A204.1 (cell line): ENCODE data around the gene XYLT1.

Source experiments
- FAIRE-seq: peaks from 2 replicates; lab custom pipeline; 2012; peaks lifted over from hg19 to GRCh38; lab: Jason Lieb, UNC

Gene XYLT1

DNA sequence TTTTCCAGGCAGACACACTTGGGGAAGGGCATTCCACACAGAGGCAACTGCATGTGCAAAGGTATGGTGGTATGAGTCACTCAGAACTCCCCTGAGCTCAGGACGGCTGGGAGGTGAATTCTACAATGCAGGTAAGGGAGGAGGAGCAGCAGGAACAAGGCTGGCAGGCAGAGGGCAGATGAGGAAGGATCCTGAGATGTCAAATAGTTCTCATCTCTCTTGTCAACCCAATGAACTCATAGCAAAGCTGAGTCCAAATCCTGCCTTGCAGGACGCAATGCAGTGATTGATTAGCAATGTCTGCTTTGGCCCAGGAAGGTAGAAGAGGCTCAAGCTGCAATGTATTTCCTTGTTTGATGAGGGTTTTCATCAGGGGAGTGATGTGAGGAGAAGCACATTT lies 243.5 kb downstream of the XYLT1 start:
- FAIRE-seq = no peak

DNA sequence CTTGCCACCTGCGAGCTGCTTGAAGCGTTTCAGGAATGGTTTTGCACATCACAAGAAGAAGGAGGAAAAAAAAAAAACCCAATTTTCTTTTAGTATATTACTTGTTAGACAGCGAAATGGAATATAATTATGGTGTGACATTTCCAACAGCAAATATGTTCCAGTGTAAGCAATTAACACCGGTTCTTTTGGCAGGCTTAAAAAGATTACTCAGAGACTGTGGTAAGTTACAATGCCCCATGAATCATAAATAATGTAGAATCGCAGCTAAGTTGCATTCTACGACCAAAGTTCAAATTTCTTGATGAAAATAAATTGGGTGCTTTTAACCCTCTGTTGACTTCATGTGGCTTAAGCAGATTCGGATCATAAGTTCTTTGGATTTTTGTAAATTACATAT lies 245.2 kb downstream of the XYLT1 start:
- no peak for FAIRE-seq

DNA sequence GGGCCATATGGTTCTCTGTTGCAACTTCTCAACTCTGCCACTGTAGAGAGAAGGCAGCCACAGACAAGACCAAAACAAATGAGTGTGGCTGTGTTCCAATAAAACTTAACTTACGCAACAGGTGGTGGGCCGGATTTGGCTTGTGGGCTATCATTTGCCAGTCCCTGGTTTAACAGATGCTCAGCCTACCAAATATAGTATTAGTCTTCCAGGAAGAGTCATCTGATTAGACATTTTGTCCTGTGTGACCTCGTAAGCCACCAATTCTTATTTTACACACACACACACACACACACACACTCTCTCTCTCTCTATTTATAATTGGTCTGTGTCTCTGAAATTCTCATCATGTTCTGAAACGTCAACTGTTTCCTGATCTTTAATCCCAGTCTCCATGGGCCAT lies 245.9 kb downstream of the XYLT1 start:
- no peak for FAIRE-seq

DNA sequence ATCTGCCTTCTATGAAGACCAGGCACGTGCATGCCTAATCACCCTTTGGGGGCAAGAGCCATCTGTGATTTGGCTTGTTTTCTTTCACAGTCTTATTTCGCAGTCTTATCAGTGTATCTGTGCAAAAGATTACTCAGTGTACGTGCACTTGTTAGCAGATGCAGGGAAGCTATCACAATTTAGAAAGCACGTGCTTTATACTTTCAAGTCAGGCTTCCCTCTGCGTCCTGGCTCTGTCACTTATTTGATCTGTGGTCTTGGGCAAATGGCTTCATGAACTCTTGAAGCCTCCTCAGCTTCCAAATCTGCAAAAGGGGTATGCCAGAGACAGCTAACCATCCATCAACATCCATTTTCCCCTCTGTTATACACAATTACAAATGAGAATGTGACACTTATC lies 246.4 kb downstream of the XYLT1 start:
- FAIRE-seq = no peak

DNA sequence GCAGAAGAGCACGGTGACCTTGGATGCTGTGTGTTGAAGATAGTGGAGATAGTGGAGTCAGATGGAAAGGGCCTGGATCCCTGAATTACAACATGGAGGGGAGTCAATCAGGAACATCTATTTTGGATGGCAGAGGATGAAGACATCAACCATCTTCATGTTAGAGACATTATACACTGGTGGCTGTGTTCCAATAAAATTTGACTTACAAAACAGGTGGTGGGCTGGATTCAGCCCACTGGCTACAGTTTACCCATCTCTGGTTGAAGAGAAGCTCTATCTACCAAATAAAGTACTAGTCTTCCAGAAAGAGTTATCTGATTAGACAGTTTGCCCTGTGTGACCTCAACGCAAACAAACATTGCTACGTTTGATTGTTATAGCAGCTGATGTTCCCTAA lies 247.2 kb downstream of the XYLT1 start:
- no peak for FAIRE-seq

DNA sequence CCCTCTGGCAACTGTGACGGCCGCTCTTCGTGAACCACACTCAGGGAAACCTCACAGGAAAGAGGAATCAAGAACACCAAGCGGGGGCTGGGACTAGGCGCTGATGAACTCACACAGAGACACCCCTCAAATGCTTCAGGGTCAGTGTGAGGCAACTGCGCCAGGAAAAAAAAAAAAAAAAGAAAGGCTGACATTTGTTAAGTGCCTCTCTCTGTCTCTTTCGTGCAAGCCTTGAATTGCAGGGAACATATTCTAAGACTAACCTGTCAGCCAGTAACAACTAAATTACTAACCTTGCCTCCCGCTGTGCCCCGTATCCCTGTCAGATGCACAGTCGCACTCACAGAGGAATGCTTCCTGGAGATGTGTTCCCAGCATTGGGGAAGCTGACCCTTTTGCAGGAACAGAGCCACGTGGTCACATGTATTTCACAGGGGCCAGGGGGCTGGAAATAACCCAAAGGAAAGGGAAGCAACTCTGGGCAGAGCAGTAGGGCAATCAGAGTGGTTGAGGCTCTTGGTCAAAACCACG lies 247.8 kb downstream of the XYLT1 start:
- FAIRE-seq = no peak

DNA sequence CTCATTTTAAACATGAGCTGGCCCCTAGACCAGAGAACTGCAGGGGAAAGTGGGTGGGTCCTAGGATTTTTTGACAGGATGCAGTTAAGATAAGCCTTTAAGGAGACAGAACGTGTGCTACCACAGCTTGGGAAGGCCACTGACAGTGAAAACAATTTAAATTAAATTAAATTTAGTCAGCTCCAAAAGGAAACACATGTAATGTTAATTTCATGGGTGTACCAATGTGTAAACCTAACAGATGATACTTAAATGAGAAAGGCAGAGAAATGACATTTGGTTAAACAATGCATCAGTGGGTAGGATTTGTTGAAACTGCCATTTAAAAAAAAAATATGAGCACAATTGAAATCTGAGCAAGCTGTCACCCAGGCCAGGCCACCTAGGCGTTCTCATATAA lies 250.8 kb downstream of the XYLT1 start:
- no peak for FAIRE-seq

DNA sequence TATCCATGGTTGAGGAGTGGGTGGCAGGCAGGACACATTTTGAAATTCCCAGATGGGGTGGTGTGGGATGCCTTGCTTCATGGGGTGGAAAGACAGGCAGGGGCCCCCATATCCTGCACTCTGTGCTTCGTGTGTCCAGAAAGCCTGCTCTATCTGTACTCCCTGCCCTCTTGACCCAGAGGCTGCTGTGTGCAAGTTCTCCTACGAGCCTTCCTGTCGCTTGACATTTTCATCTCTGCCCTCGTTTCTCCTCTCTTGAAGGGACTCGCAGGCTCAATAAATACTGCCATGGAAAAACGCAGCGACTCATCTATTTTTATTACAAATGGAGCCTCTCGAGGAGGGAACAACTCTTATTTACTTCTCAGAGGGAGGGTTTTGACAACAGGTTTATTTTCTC lies 254.8 kb downstream of the XYLT1 start:
- FAIRE-seq = no peak

DNA sequence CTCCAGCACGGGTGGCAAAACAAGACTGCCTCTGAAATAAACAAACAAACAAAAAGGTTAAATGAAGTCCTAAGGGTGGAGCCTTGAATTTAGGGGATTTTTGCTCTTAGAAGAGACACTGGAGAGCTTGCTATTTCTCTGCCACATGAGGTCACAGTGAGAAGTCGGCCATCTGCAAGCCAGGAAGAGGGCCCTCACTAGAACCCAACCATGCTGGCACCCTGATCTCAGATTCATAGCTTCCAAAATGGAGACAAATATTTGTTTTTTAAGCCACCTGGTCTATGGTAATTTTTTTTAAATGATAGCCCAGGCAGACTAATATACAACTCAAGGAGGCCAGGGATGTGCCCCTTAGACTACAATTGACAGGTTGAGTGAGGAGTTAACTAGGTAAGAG lies 255.5 kb downstream of the XYLT1 start:
- no peak for FAIRE-seq

DNA sequence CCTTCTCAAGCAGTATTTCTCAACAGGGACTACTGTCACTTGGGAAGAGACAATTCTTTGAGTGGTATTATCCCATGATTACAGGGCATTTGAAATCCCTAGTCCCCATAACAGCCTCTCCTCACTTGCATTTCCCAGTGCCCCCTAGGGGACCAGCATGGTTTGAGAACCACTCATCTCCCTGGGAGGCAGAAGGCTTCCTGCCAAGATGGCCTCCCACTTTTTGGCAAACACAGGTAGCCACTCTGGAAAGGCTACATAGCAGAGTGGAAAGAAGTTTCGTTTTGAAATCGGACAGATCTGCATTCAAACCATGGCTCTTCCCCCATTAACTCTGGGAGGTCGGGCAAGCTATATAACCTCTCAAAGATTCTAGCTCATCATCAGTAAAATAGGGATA lies 256.8 kb downstream of the XYLT1 start:
- FAIRE-seq = no peak

DNA sequence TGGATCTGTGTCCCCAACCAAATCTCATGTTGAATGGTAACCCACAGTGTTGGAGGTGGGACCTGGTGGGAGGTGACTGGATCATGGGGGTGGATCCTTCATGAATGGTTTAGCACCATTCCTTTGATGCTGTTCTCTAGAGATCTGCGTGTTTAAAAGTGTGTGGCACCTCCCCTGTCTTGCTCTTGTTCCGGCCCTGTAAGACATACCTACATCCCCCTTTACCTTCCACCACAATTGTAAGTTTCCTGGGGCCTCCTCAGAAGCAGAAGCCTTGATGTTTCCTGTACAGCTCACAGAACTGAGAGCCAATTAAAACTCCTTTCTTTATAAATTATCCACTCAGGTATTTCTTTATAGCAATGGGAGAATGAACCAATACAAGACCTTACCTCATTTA lies 257.7 kb downstream of the XYLT1 start:
- FAIRE-seq = no peak

DNA sequence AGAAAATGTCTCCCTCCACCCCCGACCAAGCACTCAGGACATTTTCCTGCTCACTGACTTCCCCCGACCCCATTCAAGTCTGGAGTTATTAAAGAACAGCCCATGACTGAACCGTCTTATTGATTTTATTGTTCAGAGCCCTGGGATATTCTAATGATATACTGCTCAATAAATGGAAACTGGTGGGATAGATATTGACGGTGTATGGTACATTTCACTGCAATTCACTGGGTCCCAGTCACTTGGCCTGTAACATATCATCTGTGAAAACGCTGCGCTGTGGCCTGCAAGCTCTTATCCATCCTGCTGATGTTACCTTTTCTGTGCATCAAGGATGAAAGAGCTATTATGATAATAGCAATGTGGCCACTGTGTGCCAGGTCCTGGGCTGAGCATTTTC lies 258.2 kb downstream of the XYLT1 start:
- FAIRE-seq = no peak

DNA sequence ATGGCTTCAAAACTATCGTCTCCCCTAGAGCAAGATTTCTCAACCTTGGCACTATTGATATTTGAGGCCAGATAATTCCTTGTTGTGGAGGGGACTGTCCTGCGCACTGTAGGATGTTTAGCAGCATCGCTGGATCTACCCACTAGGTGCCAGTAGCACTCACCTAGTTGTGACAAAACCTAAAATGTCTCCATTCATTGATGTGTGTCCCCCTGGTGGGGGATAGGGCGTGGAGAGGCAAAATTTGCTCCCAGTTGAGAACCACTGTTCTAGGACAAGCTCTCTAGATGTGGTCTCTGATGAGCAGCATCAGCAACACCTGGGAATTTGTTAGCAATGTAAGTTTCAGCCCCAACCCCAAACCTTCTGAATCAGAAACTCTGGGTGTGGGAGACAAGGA lies 259.0 kb downstream of the XYLT1 start:
- no peak for FAIRE-seq

DNA sequence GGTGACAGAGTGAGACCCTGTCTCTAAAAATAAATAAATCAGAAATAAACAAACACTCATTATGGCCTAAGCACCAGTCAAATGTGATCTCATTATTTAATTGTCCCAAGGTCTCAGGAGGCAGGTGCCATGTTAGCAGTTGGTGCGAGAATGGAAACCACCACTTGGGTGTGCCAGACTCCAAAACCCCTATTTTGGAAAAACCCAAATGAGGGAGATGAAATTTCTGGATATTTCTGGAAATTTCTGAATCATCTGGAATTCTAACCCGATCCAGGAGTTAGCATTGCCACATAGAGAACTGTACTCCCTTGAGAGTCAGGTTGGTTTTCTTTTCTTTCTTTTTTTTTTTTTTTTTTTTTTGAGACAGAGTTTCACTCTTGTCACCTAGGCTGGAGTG lies 264.0 kb downstream of the XYLT1 start:
- FAIRE-seq = no peak

DNA sequence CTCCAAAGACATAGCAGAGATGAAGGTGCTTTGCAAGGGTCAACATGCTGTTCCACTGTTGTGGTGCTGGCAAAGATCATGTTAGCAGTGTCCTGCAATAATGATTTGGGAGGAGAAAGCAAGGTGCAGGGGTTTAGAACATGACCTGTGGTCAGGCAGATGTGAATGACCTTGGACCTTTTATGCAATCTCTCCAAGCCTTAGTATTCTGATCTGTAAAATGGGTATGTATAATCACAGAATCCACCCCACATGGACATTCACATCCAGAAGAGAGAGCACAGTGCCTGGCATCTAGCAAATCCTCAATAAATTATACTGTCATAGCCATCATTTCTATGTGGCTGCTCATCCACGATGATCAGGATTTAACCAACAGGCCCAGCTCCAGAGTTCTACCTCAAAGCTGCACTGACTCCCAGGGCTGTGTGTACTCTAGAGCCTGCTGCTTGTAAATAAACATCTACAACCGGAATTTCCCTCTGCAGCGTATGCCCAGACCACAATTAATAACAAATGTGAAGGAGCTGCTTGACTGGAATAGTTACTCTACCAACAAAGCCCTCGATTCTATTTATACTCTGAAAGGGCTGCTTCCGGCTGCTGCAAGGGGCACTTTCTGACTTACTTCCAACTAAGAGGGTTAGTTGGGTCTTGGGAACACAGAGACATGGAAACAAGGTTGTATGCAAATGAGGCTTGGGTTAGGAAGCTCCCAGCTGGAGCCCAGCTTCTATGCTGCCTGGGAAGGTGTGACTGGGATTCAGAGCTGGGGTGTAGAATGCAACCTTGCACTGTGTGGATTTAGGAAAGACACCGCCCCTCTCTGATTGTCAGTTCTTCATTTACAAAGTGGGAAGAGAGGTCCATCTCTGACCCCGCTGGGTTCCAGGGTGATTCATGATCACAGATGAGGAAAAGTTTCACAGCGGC lies 265.2 kb downstream of the XYLT1 start:
- FAIRE-seq = no peak

DNA sequence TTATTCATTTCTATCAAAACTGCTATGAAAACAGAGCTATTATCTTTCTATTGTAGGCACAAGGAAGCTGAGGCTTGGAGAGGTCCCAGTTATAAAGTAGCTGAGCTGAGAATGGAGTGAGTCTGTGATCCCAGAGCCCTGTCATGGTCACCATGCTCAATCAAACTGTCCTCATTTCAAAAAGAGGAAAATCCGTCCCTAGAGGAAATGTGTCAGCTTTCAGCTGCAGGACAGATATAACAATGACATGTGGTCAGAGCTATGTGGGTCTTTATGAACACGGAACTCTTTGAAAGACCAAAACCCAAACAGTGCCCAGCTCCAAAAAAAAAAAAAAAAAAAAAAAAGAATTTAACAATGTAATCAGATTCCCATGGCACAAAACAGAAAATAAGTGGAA lies 266.1 kb downstream of the XYLT1 start:
- no peak for FAIRE-seq

DNA sequence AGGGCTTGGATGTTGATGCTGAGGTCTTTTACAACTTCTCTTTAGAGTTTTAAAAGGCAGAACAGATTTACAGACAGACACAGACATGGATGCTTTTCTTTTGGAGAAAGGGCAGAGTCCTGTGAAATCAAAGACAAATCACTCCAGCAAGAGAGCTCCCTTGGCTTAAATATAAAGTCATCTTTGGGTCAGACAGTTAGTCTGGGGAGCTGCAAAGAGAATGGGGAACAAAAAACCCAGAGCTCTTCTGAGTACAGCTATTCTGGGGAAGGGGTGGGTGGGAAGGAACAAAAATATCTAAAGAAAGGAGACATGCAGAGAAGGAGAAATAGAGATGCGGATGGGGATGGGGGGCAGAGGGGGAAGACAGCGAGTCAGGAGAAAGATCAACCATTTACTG lies 266.6 kb downstream of the XYLT1 start:
- no peak for FAIRE-seq

DNA sequence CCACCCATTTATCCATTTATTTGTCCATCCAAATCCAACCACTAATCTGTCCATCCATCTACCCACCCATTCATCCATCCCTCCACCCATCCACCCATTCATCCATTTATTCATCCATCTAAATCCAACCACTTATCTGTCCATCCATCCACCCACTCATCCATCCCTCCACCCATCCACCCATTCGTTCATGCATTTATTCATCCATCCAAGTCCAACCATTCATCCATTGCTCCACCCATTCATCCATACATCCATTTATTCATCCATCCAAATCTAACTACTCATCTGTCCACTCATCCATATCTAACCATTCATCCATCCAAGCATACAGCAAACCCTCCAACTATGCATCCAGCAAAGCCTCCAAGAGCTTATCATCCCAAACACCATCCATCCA lies 267.3 kb downstream of the XYLT1 start:
- no peak for FAIRE-seq

DNA sequence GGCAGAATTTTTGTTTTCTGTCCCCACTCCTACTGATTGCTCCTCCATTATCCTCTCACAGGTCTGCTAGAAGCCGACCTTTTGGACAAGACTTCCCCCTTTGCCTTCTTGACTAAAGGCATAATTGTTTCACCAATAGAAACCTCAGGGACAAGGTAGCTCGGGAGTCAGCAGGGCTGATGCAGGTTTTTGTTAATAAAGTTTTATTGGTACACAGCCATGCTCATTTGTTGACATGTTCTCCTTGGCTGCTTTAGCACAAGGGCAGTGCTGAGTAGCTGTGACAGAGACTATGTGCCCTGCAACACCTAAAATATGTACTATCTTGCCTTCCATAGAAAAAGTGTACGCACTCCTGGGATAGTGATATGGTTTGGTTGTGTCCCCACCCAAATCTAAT lies 271.6 kb downstream of the XYLT1 start:
- no peak for FAIRE-seq

DNA sequence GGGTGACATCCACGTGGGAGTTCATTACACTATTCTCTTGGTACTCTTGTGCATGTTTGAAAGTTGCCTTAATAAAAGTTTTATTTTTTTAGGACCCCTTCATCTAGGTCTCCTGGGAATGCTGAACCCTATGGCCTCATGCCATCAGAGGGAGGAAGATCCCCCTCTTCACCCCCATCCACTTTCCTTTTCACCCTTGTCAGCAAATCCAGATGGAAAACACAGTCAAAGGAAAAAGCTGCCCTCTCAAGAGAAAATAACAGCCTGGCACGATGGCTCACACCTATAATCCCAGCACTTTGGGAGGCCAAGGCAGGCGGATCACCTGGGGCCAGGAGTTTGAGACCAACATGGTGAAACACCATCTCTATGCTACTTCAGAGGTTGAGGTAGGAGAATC lies 274.2 kb downstream of the XYLT1 start:
- FAIRE-seq = no peak

DNA sequence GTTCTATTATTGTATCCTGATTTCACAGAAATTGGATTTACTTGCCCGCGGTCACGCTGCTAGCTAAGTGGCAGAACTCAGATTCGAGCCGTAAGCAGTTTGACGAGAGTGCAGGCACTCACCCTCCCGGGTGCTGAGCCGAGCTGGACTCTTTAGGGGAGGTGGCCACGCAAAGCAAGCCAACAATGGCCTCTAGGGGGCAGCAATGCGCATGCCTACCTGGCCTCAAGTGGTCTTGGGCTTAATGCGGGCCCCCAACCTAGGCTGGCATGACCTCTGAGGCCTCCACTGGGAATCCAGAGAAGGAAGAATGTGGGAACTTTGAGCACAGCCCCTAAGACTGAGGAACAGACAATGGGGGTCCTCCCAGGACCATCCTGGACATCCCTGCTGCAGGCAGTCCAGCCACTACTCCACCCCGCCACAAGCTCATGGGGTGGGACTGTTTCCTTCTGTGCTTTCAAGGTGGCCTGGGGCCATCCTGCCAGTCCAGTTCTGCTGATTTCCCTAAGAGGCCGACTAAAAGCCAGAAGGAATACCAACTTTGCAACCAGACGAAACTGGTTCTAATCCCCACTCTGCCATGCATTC lies 276.5 kb downstream of the XYLT1 start:
- FAIRE-seq = no peak

DNA sequence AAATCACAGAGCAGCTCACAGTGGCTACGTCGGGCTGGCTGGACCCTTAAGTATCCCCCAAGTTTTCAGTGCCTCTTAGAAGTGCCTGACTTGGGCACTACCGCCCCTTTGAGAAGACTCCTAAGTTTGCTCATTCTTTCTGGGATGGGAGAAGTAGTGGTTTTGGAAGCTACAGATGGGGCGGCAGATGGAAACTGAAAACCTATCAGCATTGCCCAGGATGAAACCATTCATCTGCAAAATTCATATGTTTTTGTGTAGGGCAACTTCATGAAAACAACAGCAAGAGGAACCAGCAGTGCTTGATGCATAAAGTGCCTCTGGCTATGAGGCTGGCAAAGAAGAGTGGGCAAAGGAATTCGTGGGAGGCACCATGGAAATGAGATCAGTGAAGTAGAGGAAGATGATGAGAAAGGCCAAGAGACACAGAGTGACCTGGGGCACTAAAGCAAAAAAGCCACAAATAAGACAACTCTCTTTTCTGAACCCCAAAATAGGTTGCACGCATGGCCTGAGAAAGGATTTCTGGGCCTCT lies 277.1 kb downstream of the XYLT1 start:
- no peak for FAIRE-seq

DNA sequence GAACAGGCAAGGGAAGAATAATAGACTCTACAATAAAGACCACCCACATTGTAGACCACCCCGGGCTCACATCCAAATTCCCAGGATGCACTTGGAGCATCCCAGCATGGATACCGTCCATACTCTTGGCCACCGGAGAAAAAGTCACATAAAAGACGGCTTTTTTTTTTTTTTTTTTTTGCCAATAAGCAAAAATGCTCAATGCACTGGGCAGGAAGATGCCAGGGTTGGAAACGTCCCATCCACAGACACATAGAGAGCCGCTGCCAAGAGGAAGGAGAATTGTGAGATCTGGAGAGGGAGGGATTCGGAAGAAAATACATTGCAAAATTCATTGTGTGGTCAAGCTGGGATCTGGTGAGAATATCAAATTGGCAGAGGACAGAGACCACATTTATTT lies 286.7 kb downstream of the XYLT1 start:
- FAIRE-seq = no peak
